Measurements from ENCODE around the gene TP53INP2.

Gene TP53INP2

DNA sequence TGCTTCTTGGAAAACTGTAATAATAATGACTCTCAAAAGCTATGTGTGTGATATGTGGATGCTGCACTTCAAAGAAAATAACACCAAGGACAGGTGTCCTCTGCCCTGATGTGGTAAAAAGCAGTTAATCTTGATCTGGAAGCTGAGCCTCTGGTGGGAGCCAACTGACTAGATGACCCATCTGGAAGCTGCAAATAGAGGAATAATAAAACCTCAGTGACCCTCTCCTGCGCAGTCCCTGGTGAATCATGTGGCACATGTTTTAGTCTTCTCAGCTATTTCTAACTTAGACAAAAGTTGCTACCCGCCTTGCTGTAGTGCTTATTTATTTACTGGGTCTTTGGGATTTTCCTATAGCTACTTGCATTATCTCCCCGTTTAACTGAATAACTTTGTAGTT lies 47.3 kb downstream of the TP53INP2 start:
- DNase-seq (ENCODE audit: low spot score in 2 of 2): no peak
- in situ Hi-C loops (cut with MboI; ENCODE audit: low sequenced_read_pairs): no loop called here
- H3K4me3 ChIP-seq: no peak overlapping the region
- H3K36me3 ChIP-seq (replicated peaks): peaks cover 56% of the 10 kb centered on the region
- no peaks in the 10 kb centered on the region for H3K4me1 ChIP-seq
- no peaks in the 10 kb centered on the region for H3K27me3 ChIP-seq (ENCODE audit: low read depth)
- no peaks in the 10 kb centered on the region for H3K9me3 ChIP-seq

DNA sequence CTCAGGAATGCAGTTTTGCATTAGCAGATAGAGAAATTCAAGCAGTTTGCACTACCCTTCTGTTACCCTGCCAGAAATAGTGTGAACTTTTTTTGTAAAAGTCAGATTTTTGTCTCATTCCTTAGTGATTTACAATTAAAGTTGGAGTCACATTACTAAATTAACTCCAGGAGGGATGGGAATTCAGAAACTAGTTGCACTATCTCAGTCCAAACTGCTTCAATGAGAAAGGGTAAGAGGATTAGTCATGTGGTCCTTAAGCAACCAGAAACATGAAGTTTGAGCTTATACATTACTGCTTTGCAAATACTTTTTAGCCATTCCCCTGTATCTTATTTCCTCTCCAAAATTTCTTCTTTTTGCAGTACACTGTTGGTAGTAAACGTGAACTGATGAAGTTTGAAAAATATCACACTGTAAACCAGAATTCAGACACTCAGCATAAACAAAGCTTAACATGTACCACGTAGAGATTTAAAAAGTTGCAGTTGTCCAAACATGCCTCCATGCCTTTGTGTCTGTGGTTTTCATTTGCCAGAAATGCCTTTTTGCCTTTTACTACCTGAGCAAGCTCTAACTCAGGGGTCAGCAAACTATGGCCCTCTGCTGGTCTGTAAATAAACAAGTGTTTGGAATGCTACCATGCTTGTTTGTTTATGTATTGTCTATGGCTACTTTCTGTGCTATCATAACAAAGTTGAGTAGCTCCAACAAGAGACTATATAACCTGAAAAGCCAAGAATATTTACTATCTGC lies 49.7 kb downstream of the TP53INP2 start:
- in situ Hi-C loops (cut with MboI; ENCODE audit: low sequenced_read_pairs): no loop called here
- peaks cover 67% of the 10 kb centered on the region for H3K36me3 ChIP-seq (replicated peaks)
- no peaks in the 10 kb centered on the region for H3K9me3 ChIP-seq
- no peaks in the 10 kb centered on the region for H3K27me3 ChIP-seq (ENCODE audit: low read depth)
- H3K4me1 ChIP-seq: no peaks in the 10 kb centered on the region
- no peak for DNase-seq (ENCODE audit: low spot score in 2 of 2)
- no peak overlapping the region for H3K4me3 ChIP-seq

GRCh38 chr20:34754611-34755010 lies 50.5 kb downstream of the TP53INP2 start:
- Histone ChIP-seq H3K36me3 (replicated peaks) (peaks cover 63% of the 10 kb centered on the region), H3K27me3 (ENCODE audit: low read depth) (no peaks in the 10 kb centered on the region), H3K9me3 (no peaks in the 10 kb centered on the region), H3K4me1 (no peaks in the 10 kb centered on the region), H3K4me3 (no peak overlapping the region)
- in situ Hi-C loops (cut with MboI; ENCODE audit: low sequenced_read_pairs): no loop called here
- no peak for DNase-seq (ENCODE audit: low spot score in 2 of 2)

- Histone ChIP-seq H3K9me3 (no peaks in the 10 kb centered on the region), H3K4me3 (no peak overlapping the region), H3K4me1 (no peaks in the 10 kb centered on the region), H3K36me3 (replicated peaks) (peaks cover 64% of the 10 kb centered on the region), H3K27me3 (ENCODE audit: low read depth) (no peaks in the 10 kb centered on the region)
- DNase-seq (ENCODE audit: low spot score in 2 of 2): no peak
- in situ Hi-C loops (cut with MboI; ENCODE audit: low sequenced_read_pairs): no loop called here
These were observed 51.2 kb downstream of the TP53INP2 start for GRCh38 chr20:34755367-34755766.

GRCh38 chr20:34762031-34762555 lies 57.9 kb downstream of the TP53INP2 start:
- no peaks in the 10 kb centered on the region for H3K9me3 ChIP-seq
- no peak for DNase-seq (ENCODE audit: low spot score in 2 of 2)
- H3K4me3 ChIP-seq: no peak overlapping the region
- no peaks in the 10 kb centered on the region for H3K27me3 ChIP-seq (ENCODE audit: low read depth)
- H3K4me1 ChIP-seq: no peaks in the 10 kb centered on the region
- H3K36me3 ChIP-seq (replicated peaks): peaks cover 63% of the 10 kb centered on the region
- in situ Hi-C loops (cut with MboI; ENCODE audit: low sequenced_read_pairs): loop anchor here (10.0 kb wide), 1 partner anchor 567 kb away; no protein-coding TSS in a partner anchor
